DND-41 (cell line): Measurements from ENCODE around the gene ACTR6.

ENCODE experiments used
- ATAC-seq: fragments of 200-7000 bp; cut with Tn5 transposase; 3 replicates; pipeline ENCODE4 v1.9.1; 2021; ENCODE audit warnings: low read depth; ENCODE audit not compliant: insufficient read depth
- DNase-seq: peaks from one replicate; pipeline ENCODE4 v3.0.0-alpha.2; 2020
- H2AFZ ChIP-seq: 2 replicates; pipeline ENCODE4 v1.6.0; 2012; ENCODE audit warnings: low read depth, low read length
- H3K27ac ChIP-seq: 2 replicates; pipeline ENCODE4 v1.5.1; 2012; ENCODE audit warnings: low read length, inconsistent platforms
- H3K27me3 ChIP-seq: fragments of 200-600 bp; sonication (generic); 2 replicates; pipeline ENCODE4 v1.6.0; 2012; ENCODE audit warnings: low read length, mild to moderate bottlenecking, inconsistent platforms; ENCODE audit not compliant: insufficient read depth, poor library complexity
- H3K36me3 ChIP-seq: 2 replicates; pipeline ENCODE4 v1.5.1; 2012; ENCODE audit warnings: low read length, inconsistent platforms; ENCODE audit not compliant: insufficient read depth
- H3K4me1 ChIP-seq: 2 replicates; pipeline ENCODE4 v1.5.1; 2012; ENCODE audit warnings: mild to moderate bottlenecking, low read length; ENCODE audit not compliant: insufficient read depth
- H3K4me2 ChIP-seq: 2 replicates; pipeline ENCODE4 v1.6.0; 2012; ENCODE audit warnings: mild to moderate bottlenecking, moderate library complexity, low read length, inconsistent platforms; ENCODE audit not compliant: insufficient read depth
- H3K4me3 ChIP-seq, 2 experiments: fragments of 200-600 bp in 1 of 2; shearing (Covaris generic) in 1 of 2; 2 replicates each; pipeline ENCODE4 v1.5.1; 2012 to 2016; ENCODE audit warnings: inconsistent platforms in 2 of 2, low read length in 2 of 2, mild to moderate bottlenecking in 2 of 2, low read depth in 1 of 2, moderate library complexity in 1 of 2
- H3K79me2 ChIP-seq: 2 replicates; pipeline ENCODE4 v1.6.0; 2012; ENCODE audit warnings: low read length, inconsistent platforms; ENCODE audit not compliant: insufficient read depth
- H3K9ac ChIP-seq: 2 replicates; pipeline ENCODE4 v1.6.0; 2012; ENCODE audit warnings: low read depth, mild to moderate bottlenecking, inconsistent platforms, low read length, moderate library complexity
- H3K9me3 ChIP-seq: 2 replicates; pipeline ENCODE4 v1.5.1; 2012; ENCODE audit warnings: low read length, moderate library complexity, mild to moderate bottlenecking, inconsistent platforms; ENCODE audit not compliant: insufficient read depth, severe bottlenecking
- H4K20me1 ChIP-seq: 2 replicates; pipeline ENCODE4 v1.6.0; 2012; ENCODE audit warnings: low read length; ENCODE audit not compliant: insufficient read depth
- CTCF ChIP-seq: IDR thresholded peaks from 2 replicates; pipeline ENCODE4 v1.5.1; 2012; ENCODE audit warnings: borderline replicate concordance, low read length, moderate library complexity, mild to moderate bottlenecking; ENCODE audit not compliant: poor library complexity, severe bottlenecking; ENCODE audit errors: extremely low read depth
- EZH2 ChIP-seq: IDR thresholded peaks from 3 replicates; pipeline ENCODE4 v1.6.1; 2012; ENCODE audit warnings: borderline replicate concordance, low read depth, mild to moderate bottlenecking, moderate library complexity, low read length, inconsistent platforms; ENCODE audit not compliant: severe bottlenecking

The ACTR6 gene

GRCh38 chr12:100184549-100185145 is 16.0 kb upstream of the ACTR6 start:
- no peak overlapping the region for H3K4me2 ChIP-seq

GRCh38 chr12:100185361-100185894 is 15.2 kb upstream of the ACTR6 start:
- peaks cover 19% of the 10 kb centered on the region for H3K36me3 ChIP-seq
- peaks cover 5% of the 10 kb centered on the region; the same call in 1 of the 2 replicates for H4K20me1 ChIP-seq
- no peak overlapping the region for H3K4me3 ChIP-seq
- TF ChIP-seq EZH2: no peak
- TF ChIP-seq CTCF: no peak
- H3K79me2 ChIP-seq: peaks cover 2% of the 10 kb centered on the region; the same call in 1 of the 2 replicates
- no peaks in the 10 kb centered on the region for H3K27me3 ChIP-seq
- H2AFZ ChIP-seq: no peak overlapping the region
- no peak overlapping the region for H3K9ac ChIP-seq
- H3K4me1 ChIP-seq: no peaks in the 10 kb centered on the region
- H3K4me2 ChIP-seq: no peak overlapping the region
- no peak overlapping the region for H3K27ac ChIP-seq
- no peaks in the 10 kb centered on the region for H3K9me3 ChIP-seq
- DNase-seq (no peak), ATAC-seq (no peak)

More at GRCh38 chr12:100184549-100185145, 16.0 kb upstream of the ACTR6 start:
- no peaks in the 10 kb centered on the region for H3K4me1 ChIP-seq
- no peaks in the 10 kb centered on the region for H3K79me2 ChIP-seq
- peaks cover 15% of the 10 kb centered on the region for H3K36me3 ChIP-seq
- no peak overlapping the region for H2AFZ ChIP-seq
- no peaks in the 10 kb centered on the region for H3K27me3 ChIP-seq
- no peaks in the 10 kb centered on the region for H3K9me3 ChIP-seq
- TF ChIP-seq EZH2: no peak
- TF ChIP-seq CTCF: no peak
- no peak overlapping the region for H3K4me3 ChIP-seq
- peaks cover 5% of the 10 kb centered on the region; the same call in 1 of the 2 replicates for H4K20me1 ChIP-seq
- no peak for DNase-seq
- H3K9ac ChIP-seq: no peak overlapping the region
- no peak overlapping the region for H3K27ac ChIP-seq
- ATAC-seq: no peak

GRCh38 chr12:100186071-100186470 is 14.5 kb upstream of the ACTR6 start:
- Histone ChIP-seq H3K9me3 (no peaks in the 10 kb centered on the region), H3K36me3 (peaks cover 26% of the 10 kb centered on the region), H4K20me1 (peaks cover 5% of the 10 kb centered on the region; the same call in 1 of the 2 replicates), H3K79me2 (peaks cover 2% of the 10 kb centered on the region; the same call in 1 of the 2 replicates), H3K4me3 (no peak overlapping the region), H3K4me2 (no peak overlapping the region), H2AFZ (no peak overlapping the region), H3K27ac (no peak overlapping the region), H3K27me3 (no peaks in the 10 kb centered on the region), H3K9ac (no peak overlapping the region), H3K4me1 (no peaks in the 10 kb centered on the region)
- DNase-seq (no peak), ATAC-seq (no peak)
- TF ChIP-seq CTCF (no peak), EZH2 (no peak)
